Measurements from ENCODE around the gene ZNF23. TPM values are rescaled to one million over a fixed set of nuclear protein-coding genes. Genes with fewer than 3 reads are reported as not detected.

ZNF23 gene
- total RNA-seq, 2 experiments from 2014 or later = 5.7 to 8.5 TPM

DNA sequence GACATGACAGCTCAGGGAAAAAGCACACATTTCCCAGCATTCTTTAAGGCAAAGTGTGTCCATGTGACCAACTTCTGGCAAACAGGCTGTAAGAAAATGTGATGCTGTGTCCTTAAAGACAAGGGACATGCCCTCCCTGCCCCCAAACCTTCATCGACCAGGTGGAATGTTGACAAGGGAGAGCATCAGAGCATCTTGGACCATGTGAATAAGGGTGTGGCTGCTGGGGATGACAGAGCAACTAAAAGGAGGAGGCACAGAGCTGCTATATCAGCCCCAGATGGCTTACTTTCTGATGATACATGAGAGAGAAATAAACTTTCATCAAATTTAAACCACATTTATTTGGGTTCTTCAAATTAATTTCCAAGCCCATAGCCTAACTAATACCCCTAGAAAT, 2.2 kb upstream of the ZNF23 start:
- Mint-ChIP-seq H3K9me3 (no peaks in the 10 kb centered on the region), H3K4me3 (no peak overlapping the region), H3K27ac (no peak overlapping the region), H3K4me1 (ENCODE audit: low read depth) (peaks cover 18% of the 10 kb centered on the region), H3K27me3 (no peaks in the 10 kb centered on the region), H3K36me3 (peaks cover 2% of the 10 kb centered on the region)
- ChIA-PET CTCF (interaction anchor here (1.3 kb wide), 1 partner anchor 36 kb away, joined by 5 read pairs; no protein-coding TSS in a partner anchor), POLR2A (no interaction called here)
- DNase-seq = no peak
- intact Hi-C loops (cut with micrococcal nuclease) = loop anchor here (10.0 kb wide), 1 partner anchor 261 kb away; the partner anchor contains the start of gene PHLPP2

DNA sequence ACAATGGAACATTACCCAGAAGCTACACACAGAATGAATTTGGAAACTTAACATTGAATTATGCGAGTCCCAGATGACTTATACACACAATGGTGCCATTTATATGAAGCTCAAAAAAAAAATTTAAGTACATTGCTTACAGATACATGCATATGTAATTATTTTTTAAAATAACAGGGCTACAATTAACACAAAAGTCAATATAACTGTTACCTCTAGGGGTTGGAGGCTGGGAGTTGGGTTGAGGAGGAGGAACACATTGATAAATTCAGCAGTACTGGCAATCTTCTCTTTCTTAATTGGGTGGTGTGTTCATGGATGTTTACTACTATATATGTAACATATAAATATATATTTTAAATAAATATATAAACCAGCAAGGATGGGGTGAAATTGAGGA, 1.1 kb downstream of the ZNF23 start:
- ChIA-PET CTCF (interaction anchor here (1.5 to 2.0 kb wide), 3 partner anchors 21 to 104 kb away, joined by 5 to 11 read pairs (median 6); no protein-coding TSS in a partner anchor), POLR2A (no interaction called here)
- Mint-ChIP-seq H3K36me3 (peaks cover 6% of the 10 kb centered on the region), H3K27ac (no peak overlapping the region), H3K4me1 (ENCODE audit: low read depth) (peaks cover 18% of the 10 kb centered on the region), H3K9me3 (no peaks in the 10 kb centered on the region), H3K4me3 (peak overlapping the region; percentile 84), H3K27me3 (no peaks in the 10 kb centered on the region)
- intact Hi-C loops (cut with micrococcal nuclease) = loop anchor here (10.0 kb wide), 1 partner anchor 264 kb away; the partner anchor contains the start of gene PHLPP2
- DNase-seq = no peak

DNA sequence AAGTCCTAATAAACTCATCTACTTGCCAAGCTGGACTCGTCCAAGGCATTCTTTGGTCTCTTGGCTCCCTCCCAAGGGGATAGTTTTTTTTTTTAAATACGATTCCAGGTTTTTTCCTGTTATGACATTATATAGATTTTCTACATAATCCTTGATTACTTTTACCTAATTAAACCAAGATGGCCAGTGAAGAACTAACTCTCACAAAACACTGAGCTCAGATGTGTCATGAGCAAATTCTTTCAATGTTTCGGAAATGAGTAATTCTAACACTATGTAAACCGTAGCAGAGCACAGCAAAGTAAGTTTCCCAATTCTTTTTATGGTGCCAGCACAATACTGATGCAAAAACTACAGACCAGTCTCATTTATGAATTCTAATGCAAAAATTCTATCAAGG, 1.8 kb downstream of the ZNF23 start:
- Mint-ChIP-seq H3K9me3 (no peaks in the 10 kb centered on the region), H3K36me3 (peaks cover 8% of the 10 kb centered on the region), H3K27ac (no peak overlapping the region), H3K27me3 (no peaks in the 10 kb centered on the region), H3K4me1 (ENCODE audit: low read depth) (peaks cover 18% of the 10 kb centered on the region), H3K4me3 (no peak overlapping the region)
- intact Hi-C loops (cut with micrococcal nuclease) = loop anchor here (10.0 kb wide), 1 partner anchor 265 kb away; the partner anchor contains the start of gene PHLPP2
- ChIA-PET CTCF (interaction anchor here (1.5 to 2.0 kb wide), 3 partner anchors 20 to 105 kb away, joined by 5 to 11 read pairs (median 6); no protein-coding TSS in a partner anchor), POLR2A (no interaction called here)
- no peak for DNase-seq

DNA sequence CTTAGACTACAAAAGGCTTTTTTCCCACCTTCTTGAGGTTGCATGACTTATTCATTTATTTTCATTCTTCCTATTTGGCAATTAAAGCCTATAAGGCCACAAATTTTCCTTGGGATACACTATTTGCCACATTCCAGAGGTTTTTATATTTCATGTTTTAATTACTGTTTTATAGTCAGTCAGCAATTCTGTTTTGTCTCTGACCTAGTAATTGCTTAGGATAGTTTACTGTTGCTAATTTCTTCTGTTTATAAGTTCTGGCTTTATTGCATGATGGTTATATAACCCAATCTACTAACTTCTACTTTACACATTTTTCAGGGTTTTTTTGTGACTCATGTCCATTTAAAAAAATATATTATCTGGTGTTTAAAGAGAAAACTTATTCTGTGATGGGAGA, 2.5 kb downstream of the ZNF23 start:
- peaks cover 18% of the 10 kb centered on the region for H3K4me1 Mint-ChIP-seq (ENCODE audit: low read depth)
- no peak overlapping the region for H3K27ac Mint-ChIP-seq
- no peaks in the 10 kb centered on the region for H3K27me3 Mint-ChIP-seq
- POLR2A ChIA-PET = no interaction called here
- CTCF ChIA-PET = no interaction called here
- DNase-seq = no peak
- H3K4me3 Mint-ChIP-seq = no peak overlapping the region
- no peaks in the 10 kb centered on the region for H3K9me3 Mint-ChIP-seq
- intact Hi-C loops (cut with micrococcal nuclease) = no loop called here
- peaks cover 16% of the 10 kb centered on the region for H3K36me3 Mint-ChIP-seq

DNA sequence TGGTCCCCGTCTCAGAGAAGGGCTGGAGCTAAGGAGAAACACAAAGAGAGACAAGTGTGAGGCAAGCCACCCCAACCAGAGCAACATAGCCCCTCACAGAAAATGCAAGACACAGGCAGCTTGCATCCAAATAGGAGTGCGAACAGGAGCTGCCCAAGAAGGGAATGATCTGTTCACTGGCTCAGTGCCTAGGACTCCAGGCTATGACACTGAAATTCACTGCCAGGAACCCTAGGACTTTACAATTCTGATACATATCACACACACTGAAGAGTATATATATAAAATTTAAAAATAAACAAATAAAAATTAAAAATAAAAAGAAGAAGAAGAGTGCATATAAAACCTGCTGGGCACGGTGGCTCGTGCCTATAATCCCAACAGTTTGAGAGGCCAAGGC, 5.2 kb downstream of the ZNF23 start:
- H3K36me3 Mint-ChIP-seq = peaks cover 43% of the 10 kb centered on the region
- no peaks in the 10 kb centered on the region for H3K27me3 Mint-ChIP-seq
- peaks cover 8% of the 10 kb centered on the region for H3K4me1 Mint-ChIP-seq (ENCODE audit: low read depth)
- ChIA-PET POLR2A (no interaction called here), CTCF (no interaction called here)
- peaks cover 12% of the 10 kb centered on the region for H3K9me3 Mint-ChIP-seq
- intact Hi-C loops (cut with micrococcal nuclease) = no loop called here
- H3K4me3 Mint-ChIP-seq = no peak overlapping the region
- no peak overlapping the region for H3K27ac Mint-ChIP-seq
- DNase-seq = no peak

DNA sequence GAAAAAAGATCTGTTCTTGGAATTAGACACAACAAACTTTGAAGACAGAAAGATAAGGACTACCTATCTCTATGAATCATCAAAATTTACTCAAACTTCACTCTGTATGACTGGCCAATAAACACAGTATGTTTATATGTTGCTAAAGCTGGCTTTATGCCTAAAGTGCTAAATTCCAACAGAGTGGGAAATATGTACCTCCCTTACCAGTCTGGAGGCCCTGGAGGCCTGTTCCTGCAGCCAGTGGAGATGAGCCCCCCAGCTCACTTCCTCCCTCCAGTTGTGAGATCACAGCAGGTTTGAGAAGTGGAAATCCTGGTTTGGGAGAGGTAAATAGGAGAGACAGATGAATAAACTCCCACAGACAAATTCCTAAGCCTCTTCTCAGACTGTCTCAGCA, 9.0 kb downstream of the ZNF23 start:
- H3K4me1 Mint-ChIP-seq (ENCODE audit: low read depth) = no peaks in the 10 kb centered on the region
- DNase-seq = no peak
- H3K27me3 Mint-ChIP-seq = no peaks in the 10 kb centered on the region
- ChIA-PET POLR2A (no interaction called here), CTCF (no interaction called here)
- peaks cover 79% of the 10 kb centered on the region for H3K36me3 Mint-ChIP-seq
- no peak overlapping the region for H3K4me3 Mint-ChIP-seq
- H3K9me3 Mint-ChIP-seq = peaks cover 47% of the 10 kb centered on the region
- intact Hi-C loops (cut with micrococcal nuclease) = no loop called here
- no peak overlapping the region for H3K27ac Mint-ChIP-seq

DNA sequence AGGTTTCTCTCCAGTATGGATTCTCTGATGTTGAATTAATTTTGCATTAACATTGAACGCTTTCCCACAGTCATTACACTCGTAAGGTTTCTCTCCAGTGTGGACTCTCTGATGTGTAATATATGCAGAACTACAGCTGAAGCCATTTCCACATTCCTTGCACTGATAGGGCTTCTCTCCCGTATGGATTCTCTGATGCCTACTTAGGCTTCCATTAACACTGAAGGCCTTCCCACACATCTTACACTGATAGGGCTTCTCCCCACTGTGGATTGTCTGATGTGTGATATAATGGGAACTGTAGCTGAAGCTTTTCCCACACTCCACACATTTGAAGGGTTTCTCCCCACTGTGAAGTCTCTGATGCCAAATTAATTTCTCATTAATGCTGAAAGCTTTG, 13.0 kb downstream of the ZNF23 start:
- intact Hi-C loops (cut with micrococcal nuclease) = no loop called here
- peaks cover 75% of the 10 kb centered on the region for H3K9me3 Mint-ChIP-seq

DNA sequence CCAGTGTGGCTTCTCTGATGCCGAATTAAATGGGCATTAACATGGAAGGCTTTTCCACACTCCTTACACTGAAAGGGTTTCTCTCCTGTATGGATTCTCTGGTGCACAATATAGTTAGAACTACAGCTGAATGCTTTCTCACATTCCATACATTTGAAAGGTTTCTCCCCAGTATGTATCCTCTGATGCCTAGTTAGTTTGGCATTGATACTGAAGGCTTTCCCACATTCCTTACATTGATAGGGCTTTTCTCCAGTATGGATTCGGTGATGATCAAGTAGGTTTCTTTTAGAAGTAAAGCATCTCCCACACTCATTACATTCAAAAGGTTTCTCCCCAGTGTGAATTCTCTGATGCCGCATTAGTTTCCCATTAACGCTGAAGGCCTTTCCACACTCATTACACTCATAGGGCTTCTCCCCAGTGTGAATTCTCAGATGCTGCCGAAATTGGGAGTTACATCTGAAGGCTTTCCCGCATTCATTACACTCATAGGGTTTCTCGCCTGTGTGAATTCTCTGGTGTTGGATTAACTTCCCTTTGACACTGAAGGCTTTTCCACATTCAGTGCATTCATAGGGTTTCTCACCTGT, 13.7 kb downstream of the ZNF23 start:
- no peak for DNase-seq
- H3K4me3 Mint-ChIP-seq = no peak overlapping the region
- H3K4me1 Mint-ChIP-seq (ENCODE audit: low read depth) = no peaks in the 10 kb centered on the region
- no peaks in the 10 kb centered on the region for H3K27me3 Mint-ChIP-seq
- ChIA-PET CTCF (no interaction called here), POLR2A (no interaction called here)
- intact Hi-C loops (cut with micrococcal nuclease) = no loop called here
- peaks cover 61% of the 10 kb centered on the region for H3K36me3 Mint-ChIP-seq
- H3K9me3 Mint-ChIP-seq = peaks cover 78% of the 10 kb centered on the region
- H3K27ac Mint-ChIP-seq = no peak overlapping the region

More for the DNA sequence above, 13.0 kb downstream of the ZNF23 start:
- H3K27me3 Mint-ChIP-seq = no peaks in the 10 kb centered on the region
- no peak overlapping the region for H3K27ac Mint-ChIP-seq
- peaks cover 68% of the 10 kb centered on the region for H3K36me3 Mint-ChIP-seq
- DNase-seq = no peak
- H3K4me1 Mint-ChIP-seq (ENCODE audit: low read depth) = no peaks in the 10 kb centered on the region
- ChIA-PET CTCF (no interaction called here), POLR2A (no interaction called here)
- no peak overlapping the region for H3K4me3 Mint-ChIP-seq

DNA sequence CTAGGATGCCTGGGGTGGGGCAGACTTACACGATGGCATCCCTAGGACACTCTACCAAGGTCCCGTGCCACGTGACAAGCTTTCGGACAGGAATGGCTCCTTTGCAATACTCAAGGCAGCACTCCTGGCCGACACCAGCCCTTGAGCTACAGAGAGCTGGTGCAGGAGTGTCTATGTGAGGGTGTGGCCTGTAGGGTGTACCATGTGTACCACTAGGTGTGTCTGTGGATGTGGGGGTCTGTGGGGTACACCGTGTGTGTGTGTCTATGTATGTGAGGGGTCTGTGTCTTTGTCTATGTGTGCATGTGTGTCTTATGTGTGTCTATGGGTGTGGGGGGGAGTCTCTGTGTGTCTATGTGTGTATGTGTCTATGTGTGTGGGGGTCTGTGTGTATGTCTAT, 18.3 kb downstream of the ZNF23 start:
- peaks cover 38% of the 10 kb centered on the region for H3K9me3 Mint-ChIP-seq
- DNase-seq = no peak
- H3K27ac Mint-ChIP-seq = no peak overlapping the region
- H3K4me1 Mint-ChIP-seq (ENCODE audit: low read depth) = no peaks in the 10 kb centered on the region
- no peak overlapping the region for H3K4me3 Mint-ChIP-seq
- CTCF ChIA-PET = no interaction called here
- POLR2A ChIA-PET = no interaction called here
- intact Hi-C loops (cut with micrococcal nuclease) = loop anchor here (5.0 kb wide), 1 partner anchor 54 kb away; no protein-coding TSS in a partner anchor
- H3K27me3 Mint-ChIP-seq = peaks cover under 1% of the 10 kb centered on the region
- H3K36me3 Mint-ChIP-seq = peaks cover 16% of the 10 kb centered on the region

DNA sequence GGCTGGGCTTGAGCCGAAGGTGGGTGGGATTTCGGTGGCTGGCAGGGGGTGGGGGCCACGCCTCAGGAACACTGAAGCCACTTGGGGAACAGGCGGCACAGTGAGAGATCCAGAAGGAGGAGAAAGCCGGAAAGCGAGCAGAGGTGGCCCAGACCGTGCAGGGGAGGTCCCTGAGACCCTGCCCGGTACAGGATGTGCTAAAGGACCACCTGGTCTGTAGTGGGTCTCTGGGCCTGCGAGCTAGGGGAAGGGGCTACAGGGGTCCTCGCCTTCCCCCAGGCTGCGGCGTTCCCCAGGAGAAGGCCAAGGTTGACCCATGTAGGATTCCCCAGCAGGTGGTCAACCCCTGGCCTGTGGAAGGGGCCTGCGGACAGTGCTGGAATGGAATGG, 20.0 kb downstream of the ZNF23 start, which contains the start of gene TLE7:
Gene TLE7 (minus strand): TSS at position 4 of the 390 bp plus-strand sequence. CDS start 8,730 bp downstream, outside the sequence.
- intact Hi-C loops (cut with micrococcal nuclease) = loop anchor here (5.0 kb wide), 1 partner anchor 55 kb away; no protein-coding TSS in a partner anchor
- Mint-ChIP-seq H3K36me3 (peaks cover under 1% of the 10 kb centered on the region), H3K27ac (no peak within 1 kb of the TSS), H3K4me1 (ENCODE audit: low read depth) (no peaks in the 10 kb centered on the region), H3K4me3 (no peak within 1 kb of the TSS), H3K9me3 (peaks cover 21% of the 10 kb centered on the region), H3K27me3 (peaks cover 8% of the 10 kb centered on the region)
- DNase-seq = no peak
- POLR2A ChIA-PET = no interaction called here
- CTCF ChIA-PET = interaction anchor here (0.7 kb wide), 1 partner anchor 57 kb away, joined by 3 read pairs; no protein-coding TSS in a partner anchor

DNA sequence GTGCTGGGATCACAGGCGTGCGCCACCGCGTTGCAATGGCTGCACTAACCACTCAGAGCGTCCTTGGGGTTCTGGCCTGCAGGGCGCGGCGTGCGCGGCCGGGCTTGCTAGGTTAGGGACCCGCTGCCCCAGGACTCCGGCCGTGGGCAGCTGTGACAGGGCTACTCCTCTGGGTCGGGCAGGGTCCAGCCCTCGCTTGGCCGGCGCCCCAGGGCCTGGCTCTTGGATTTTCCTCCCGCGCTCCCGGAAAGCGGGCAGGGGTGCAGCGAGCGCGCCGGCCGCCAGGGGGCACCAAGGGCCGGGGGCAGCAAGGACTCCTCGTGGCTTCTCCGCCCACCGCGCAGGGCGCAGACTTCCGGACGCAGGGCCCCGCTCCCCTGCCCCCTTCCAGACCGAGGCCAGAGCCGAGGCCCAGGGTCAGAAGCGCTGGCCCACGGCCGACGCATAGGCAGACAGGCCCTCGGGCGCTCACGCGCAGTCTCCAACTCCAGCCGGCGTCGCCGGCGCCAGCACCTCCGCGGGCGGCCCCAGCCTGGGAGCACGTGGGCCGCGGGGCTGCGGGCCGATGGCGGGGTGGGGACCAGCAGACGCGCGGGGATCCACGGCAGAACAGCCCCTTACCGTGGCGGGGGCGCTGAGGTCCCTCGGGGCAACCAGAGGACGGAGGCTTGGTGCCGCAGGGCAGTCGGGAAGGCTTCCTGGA, 20.5 kb downstream of the ZNF23 start:
- POLR2A ChIA-PET = no interaction called here
- Mint-ChIP-seq H3K4me1 (ENCODE audit: low read depth) (no peaks in the 10 kb centered on the region), H3K27ac (no peak overlapping the region), H3K36me3 (no peaks in the 10 kb centered on the region), H3K4me3 (no peak overlapping the region), H3K9me3 (peaks cover 20% of the 10 kb centered on the region), H3K27me3 (peaks cover 10% of the 10 kb centered on the region)
- DNase-seq = peak; percentile 44
- intact Hi-C loops (cut with micrococcal nuclease) = loop anchor here (5.0 kb wide), 1 partner anchor 56 kb away; no protein-coding TSS in a partner anchor
- CTCF ChIA-PET = interaction anchor here (2.4 kb wide), 1 partner anchor 29 kb away, joined by 14 read pairs; no protein-coding TSS in a partner anchor

DNA sequence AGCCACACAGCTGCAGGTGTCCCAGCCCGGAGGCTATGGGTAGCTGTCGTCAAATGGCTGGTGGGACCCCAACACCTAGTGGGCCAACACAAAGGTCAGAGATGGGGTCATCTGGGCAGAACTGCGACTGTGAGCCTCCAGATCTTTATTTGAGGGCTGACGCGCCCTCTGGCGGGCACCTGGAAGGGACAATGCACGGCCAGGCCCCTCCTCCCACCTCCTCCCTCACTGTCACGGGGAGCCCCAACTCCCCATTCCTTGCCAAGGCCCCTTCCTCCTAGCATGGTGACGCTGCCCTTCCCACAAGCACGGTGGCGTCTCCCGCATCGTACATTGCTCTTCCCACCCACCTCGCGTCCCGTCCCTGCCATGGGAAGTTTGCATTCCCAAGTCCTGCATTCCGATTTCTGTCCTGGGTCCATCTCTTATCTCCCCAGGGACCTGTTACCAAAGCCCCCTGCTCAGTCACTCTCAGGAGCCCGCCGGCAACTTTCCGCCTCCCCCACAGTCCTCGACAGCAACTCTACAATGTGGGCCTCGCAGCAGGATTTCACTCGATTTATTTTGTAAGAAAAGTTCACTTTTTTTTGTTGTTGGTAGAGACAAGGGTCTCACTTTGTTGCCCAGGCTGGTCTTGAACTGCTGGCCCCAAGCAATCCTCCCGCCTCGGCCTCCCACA, 21.2 kb downstream of the ZNF23 start:
- peaks cover 15% of the 10 kb centered on the region for H3K9me3 Mint-ChIP-seq
- DNase-seq = peak; percentile 18
- no peaks in the 10 kb centered on the region for H3K36me3 Mint-ChIP-seq
- H3K27me3 Mint-ChIP-seq = peaks cover 10% of the 10 kb centered on the region
- H3K4me3 Mint-ChIP-seq = no peak overlapping the region
- ChIA-PET CTCF (interaction anchor here (0.6 to 2.4 kb wide), 6 partner anchors 12 to 59 kb away, joined by 3 to 14 read pairs (median 4); partner anchors contain the start of gene ZNF23), POLR2A (no interaction called here)
- no peaks in the 10 kb centered on the region for H3K4me1 Mint-ChIP-seq (ENCODE audit: low read depth)
- intact Hi-C loops (cut with micrococcal nuclease) = loop anchor here (5.0 kb wide), 1 partner anchor 56 kb away; no protein-coding TSS in a partner anchor
- H3K27ac Mint-ChIP-seq = no peak overlapping the region

Data from activated CD4-positive, alpha-beta memory T cell treated with anti-CD3 and anti-CD28 coated beads for 36 hours (primary cell).